IMR-90 (cell line): ENCODE data around the gene DMXL1. TPM values are rescaled to one million over a fixed set of nuclear protein-coding genes. Genes with fewer than 3 reads are reported as not detected.

Source experiments
- ATAC-seq: fragments of 200-7000 bp; cut with Tn5 transposase; 2 replicates; pipeline ENCODE4 v1.9.1; 2020; ENCODE audit warnings: low read depth, mild to moderate bottlenecking, moderate library complexity
- BruUV-seq: library from RNA; stranded (reverse); fragments of 400-500 nt; replicated peaks from 2 replicates; lab custom pipeline; 2021; lab: Mats Ljungman, UMichigan
- CTCF ChIA-PET: fragments of 300-600 bp; formaldehyde crosslinking; extraction: SDS; loops from one replicate; lab custom pipeline; 2021; ENCODE audit warnings: antibody characterized with exemption; lab: Yijun Ruan, JAX
- POLR2A ChIA-PET: fragments of 300-600 bp; sonication (Branson Sonifier 250); formaldehyde crosslinking; loops from one replicate; lab custom pipeline; 2022; ENCODE audit warnings: antibody characterized with exemption; ENCODE audit not compliant: unreplicated experiment; lab: Charles Lee
- DNase-seq: peaks from one replicate; pipeline ENCODE4 v3.0.0; 2013
- H2AFZ ChIP-seq: replicated peaks from 2 replicates; pipeline ENCODE3; 2013; ENCODE audit warnings: low read length, mild to moderate bottlenecking; ENCODE audit not compliant: poor library complexity
- H2AK5ac ChIP-seq: 2 replicates; pipeline ENCODE4 v1.6.1; 2013; ENCODE audit warnings: low read depth, low read length, inconsistent platforms
- H2AK9ac ChIP-seq: replicated peaks from 2 replicates; pipeline ENCODE3; 2013; ENCODE audit warnings: mild to moderate bottlenecking, low read depth, low read length, moderate library complexity; ENCODE audit not compliant: poor library complexity
- H2BK120ac ChIP-seq: 2 replicates; pipeline ENCODE4 v1.6.1; 2013; ENCODE audit warnings: low read depth, low read length, inconsistent platforms
- H2BK15ac ChIP-seq: 3 replicates; pipeline ENCODE4 v1.6.1; 2013; ENCODE audit warnings: low read depth, low read length, inconsistent platforms
- H2BK20ac ChIP-seq: 2 replicates; pipeline ENCODE4 v1.6.1; 2013; ENCODE audit warnings: low read depth, mild to moderate bottlenecking, inconsistent platforms, low read length, moderate library complexity
- H2BK5ac ChIP-seq: 2 replicates; pipeline ENCODE4 v1.6.1; 2013; ENCODE audit warnings: mild to moderate bottlenecking, low read depth, low read length, inconsistent platforms; ENCODE audit not compliant: poor library complexity, severe bottlenecking
- H3K14ac ChIP-seq: replicated peaks from 2 replicates; pipeline ENCODE4 v1.6.1; 2013; ENCODE audit warnings: low read depth, low read length, inconsistent platforms
- H3K18ac ChIP-seq: 2 replicates; pipeline ENCODE4 v1.6.1; 2013; ENCODE audit warnings: low read depth, low read length, control low read depth
- H3K23ac ChIP-seq: 2 replicates; pipeline ENCODE4 v1.6.1; 2013; ENCODE audit warnings: low read depth, low read length, inconsistent platforms
- H3K27ac ChIP-seq: 2 replicates; pipeline ENCODE4 v1.5.1; 2013; ENCODE audit warnings: mild to moderate bottlenecking, control low read depth, low read length; ENCODE audit not compliant: insufficient read depth
- H3K27me3 ChIP-seq: 2 replicates; pipeline ENCODE4 v1.6.1; 2013; ENCODE audit warnings: low read length; ENCODE audit not compliant: control insufficient read depth, insufficient read depth
- H3K36me3 ChIP-seq: 2 replicates; pipeline ENCODE4 v1.6.1; 2013; ENCODE audit warnings: low read length, mixed read lengths; ENCODE audit not compliant: control insufficient read depth, insufficient read depth
- H3K4ac ChIP-seq: 2 replicates; pipeline ENCODE4 v1.6.1; 2013; ENCODE audit warnings: low read depth, low read length, inconsistent platforms
- H3K4me1 ChIP-seq: 2 replicates; pipeline ENCODE4 v1.6.1; 2013; ENCODE audit warnings: low read length, mixed read lengths; ENCODE audit not compliant: control insufficient read depth, insufficient read depth
- H3K4me2 ChIP-seq: 2 replicates; pipeline ENCODE4 v1.6.1; 2013; ENCODE audit warnings: low read depth, mild to moderate bottlenecking, control low read depth, low read length, moderate library complexity
- H3K4me3 ChIP-seq: 2 replicates; pipeline ENCODE4 v1.5.1; 2013; ENCODE audit warnings: low read depth, mild to moderate bottlenecking, control low read depth, low read length, moderate library complexity; ENCODE audit not compliant: insufficient read depth
- H3K56ac ChIP-seq: 2 replicates; pipeline ENCODE4 v1.6.1; 2013; ENCODE audit warnings: low read length, inconsistent platforms; ENCODE audit not compliant: insufficient read depth; ENCODE audit errors: extremely low read depth
- H3K79me1 ChIP-seq, 2 experiments: 2 replicates each; pipeline ENCODE4 v1.6.1; 2013; ENCODE audit warnings: low read length in 2 of 2, inconsistent platforms in 1 of 2, low read depth in 1 of 2
- H3K9ac ChIP-seq: 2 replicates; pipeline ENCODE4 v1.6.1; 2013; ENCODE audit warnings: low read depth, low read length, control low read depth
- H3K9me1 ChIP-seq: 2 replicates; pipeline ENCODE4 v1.6.1; 2013; ENCODE audit warnings: low read length, inconsistent platforms; ENCODE audit not compliant: insufficient read depth
- H3K9me3 ChIP-seq: 2 replicates; pipeline ENCODE4 v1.6.1; 2013; ENCODE audit warnings: low read length; ENCODE audit not compliant: control insufficient read depth, insufficient read depth
- H4K20me1 ChIP-seq: 2 replicates; pipeline ENCODE4 v1.6.1; 2013; ENCODE audit warnings: low read length, inconsistent platforms; ENCODE audit not compliant: insufficient read depth
- H4K5ac ChIP-seq: 2 replicates; pipeline ENCODE4 v1.6.1; 2013; ENCODE audit warnings: mild to moderate bottlenecking, low read depth, low read length, control low read depth
- H4K8ac ChIP-seq, 2 experiments: 2 replicates each; pipeline ENCODE4 v1.6.1; 2013; ENCODE audit warnings: low read depth in 2 of 2, low read length in 2 of 2, control low read depth in 1 of 2, inconsistent platforms in 1 of 2
- H4K91ac ChIP-seq: 2 replicates; pipeline ENCODE4 v1.6.1; 2013; ENCODE audit warnings: low read depth, low read length, inconsistent platforms; ENCODE audit not compliant: insufficient read depth
- BHLHE40 ChIP-seq: fragments of 150-350 bp; IDR thresholded peaks from 2 replicates; pipeline ENCODE4 v1.6.1; 2016; ENCODE audit warnings: mild to moderate bottlenecking, low read depth, low read length
- CEBPB ChIP-seq: IDR thresholded peaks from 2 replicates; pipeline ENCODE4 v1.6.1; 2012; ENCODE audit warnings: low read depth, low read length, improper control_type of control experiment
- CHD1 ChIP-seq: IDR thresholded peaks from 2 replicates; pipeline ENCODE4 v1.6.1; 2012; ENCODE audit warnings: low read depth, low read length, improper control_type of control experiment
- ELK1 ChIP-seq: fragments of 150-350 bp; IDR thresholded peaks from 2 replicates; pipeline ENCODE4 v1.6.1; 2016; ENCODE audit warnings: low read depth, mild to moderate bottlenecking, low read length, moderate library complexity, borderline replicate concordance
- FOS ChIP-seq: fragments of 150-350 bp; IDR thresholded peaks from 2 replicates; pipeline ENCODE4 v1.6.1; 2016; ENCODE audit warnings: low read depth, low read length
- MAFK ChIP-seq: IDR thresholded peaks from 2 replicates; pipeline ENCODE4 v1.6.1; 2012; ENCODE audit warnings: low read depth, low read length, improper control_type of control experiment
- MAZ ChIP-seq: IDR thresholded peaks from 2 replicates; pipeline ENCODE4 v1.6.1; 2012; ENCODE audit warnings: low read depth, mild to moderate bottlenecking, low read length, improper control_type of control experiment, moderate library complexity, borderline replicate concordance
- MXI1 ChIP-seq: IDR thresholded peaks from 2 replicates; pipeline ENCODE4 v1.6.1; 2012; ENCODE audit warnings: low read depth, mild to moderate bottlenecking, low read length, moderate library complexity, borderline replicate concordance
- NFE2L2 ChIP-seq: fragments of 150-350 bp; IDR thresholded peaks from 2 replicates; pipeline ENCODE4 v1.6.1; 2016; ENCODE audit warnings: low read depth, mild to moderate bottlenecking, low read length
- POLR2A ChIP-seq: IDR thresholded peaks from 2 replicates; pipeline ENCODE4 v1.6.1; 2012; ENCODE audit warnings: mild to moderate bottlenecking, low read depth, low read length
- RAD21 ChIP-seq: IDR thresholded peaks from 2 replicates; pipeline ENCODE4 v1.6.1; 2012; ENCODE audit warnings: low read length, improper control_type of control experiment
- RCOR1 ChIP-seq: IDR thresholded peaks from 2 replicates; pipeline ENCODE4 v1.6.1; 2012; ENCODE audit warnings: mild to moderate bottlenecking, low read length, improper control_type of control experiment; ENCODE audit not compliant: insufficient replicate concordance
- RFX5 ChIP-seq: IDR thresholded peaks from 2 replicates; pipeline ENCODE4 v1.8.0; 2012; ENCODE audit warnings: low read depth, mild to moderate bottlenecking, low read length, moderate library complexity
- SMC3 ChIP-seq: fragments of 150-350 bp; IDR thresholded peaks from 2 replicates; pipeline ENCODE4 v1.6.1; 2016; ENCODE audit warnings: low read depth, mild to moderate bottlenecking, antibody characterized with exemption, low read length, moderate library complexity
- WGBS, 2 experiments: methylation state at CpG; one replicate each; pipeline versions ENCODE4 v1.1.5 to v1.1.7; 2013; ENCODE audit warnings: missing lambda C conversion rate in 2 of 2; ENCODE audit not compliant: insufficient read length in 1 of 2; ENCODE audit errors: extremely low coverage in 2 of 2; 5-methylcytosine and 5-hydroxymethylcytosine counted together
- dilution Hi-C: fragments of 300-500 bp; cut with HindIII; formaldehyde crosslinking; loops from one replicate; pipeline ENCODE4 v1.14.3; 2018; ENCODE audit warnings: low sequenced_read_pairs; ENCODE audit not compliant: unreplicated experiment
- in situ Hi-C: fragments of 300-500 bp; cut with MboI; formaldehyde crosslinking; loops from 3 replicates; pipeline ENCODE4 v1.14.3; 2019; ENCODE audit warnings: low sequenced_read_pairs, inconsistent platforms, mixed read lengths
- intact Hi-C: fragments of 100-400 bp; cut with micrococcal nuclease; formaldehyde crosslinking; loops from 2 replicates; pipeline ENCODE4 v1.10.0; 2022
- polyA plus RNA-seq, 3 experiments: library from polyadenylated mRNA; depleted of rRNA; stranded (reverse); fragments of >200 nt; gene quantifications; 2 replicates each; pipeline ENCODE4 v1.2.3, GENCODE V29; 2012; ENCODE audit warnings: low replicate concordance in 1 of 3
- total RNA-seq: library from RNA; depleted of rRNA; stranded (reverse); fragments of >200 nt; gene quantifications from 2 replicates; pipeline ENCODE4 v1.2.3, GENCODE V29; 2012
- TF ChIP-seq, protein P1 (sequence below): fragments of 150-350 bp; IDR thresholded peaks from 2 replicates; pipeline ENCODE4 v1.6.1; 2017; ENCODE audit warnings: mild to moderate bottlenecking, antibody characterized with exemption, low read length, low read depth
- TF ChIP-seq, protein P2 (sequence below): conservative IDR thresholded peaks from 2 replicates; pipeline ENCODE4 v1.5.1; 2012; ENCODE audit warnings: mild to moderate bottlenecking, low read depth, low read length, improper control_type of control experiment

The DMXL1 gene
- total and polyA plus RNA-seq, 2 of the 4 experiments (the other 2 are of a cell fraction) = 8.1 to 21.5 TPM

DNA sequence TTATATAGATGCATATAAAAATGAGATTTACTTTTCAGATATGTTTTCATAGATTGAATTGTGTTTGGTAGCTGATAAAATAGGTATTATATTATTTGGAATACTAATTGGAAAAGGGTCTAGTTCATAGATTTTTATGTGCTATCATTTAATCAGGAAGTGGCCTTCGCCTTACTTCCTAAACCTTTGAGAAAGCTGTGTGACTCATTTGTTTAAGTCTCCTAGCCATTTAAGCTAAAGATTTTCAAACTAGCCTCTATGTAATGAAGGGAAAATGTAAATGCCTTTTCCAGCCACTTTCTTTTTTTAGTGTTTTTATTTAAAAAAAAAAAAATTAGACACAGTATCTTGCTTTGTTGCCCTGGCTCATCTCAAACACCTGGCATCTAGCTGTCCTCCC, 97.5 kb downstream of the DMXL1 start:
- POLR2A ChIA-PET = no interaction called here
- CTCF ChIA-PET = interaction anchor here (0.6 kb wide), 1 partner anchor 94 kb away, joined by 3 read pairs; no protein-coding TSS in a partner anchor
- no peak overlapping the region for H3K4me2 ChIP-seq

More for the DNA sequence above, 97.5 kb downstream of the DMXL1 start:
- dilution Hi-C loops (no loop called here), intact Hi-C loops (loop anchor here (5.0 kb wide), 1 partner anchor 39 kb away; no protein-coding TSS in a partner anchor), in situ Hi-C loops (no loop called here)
- H4K5ac ChIP-seq = no peak overlapping the region
- no peak overlapping the region for H3K4me3 ChIP-seq
- H2AFZ ChIP-seq = no peak overlapping the region
- H3K4ac ChIP-seq = peak overlapping the region; percentile 10; the same call in 1 of the 2 replicates
- H3K27ac ChIP-seq = peak overlapping the region; percentile 25; the same call in 1 of the 2 replicates
- no peaks in the 10 kb centered on the region for H3K9me1 ChIP-seq
- no peaks in the 10 kb centered on the region for H3K9me3 ChIP-seq
- H4K8ac ChIP-seq = no peak overlapping the region; a peak in 1 of 4 replicates
- no peak for TF ChIP-seq ELK1
- TF ChIP-seq NFE2L2 = no peak
- TF ChIP-seq BHLHE40 = no peak
- TF ChIP-seq CEBPB = no peak
- no peak for TF ChIP-seq CHD1
- no peak for TF ChIP-seq SMC3
- no peak for TF ChIP-seq RFX5
- no peak for TF ChIP-seq RAD21
- no peak for TF ChIP-seq RCOR1
- TF ChIP-seq, protein P1, sequence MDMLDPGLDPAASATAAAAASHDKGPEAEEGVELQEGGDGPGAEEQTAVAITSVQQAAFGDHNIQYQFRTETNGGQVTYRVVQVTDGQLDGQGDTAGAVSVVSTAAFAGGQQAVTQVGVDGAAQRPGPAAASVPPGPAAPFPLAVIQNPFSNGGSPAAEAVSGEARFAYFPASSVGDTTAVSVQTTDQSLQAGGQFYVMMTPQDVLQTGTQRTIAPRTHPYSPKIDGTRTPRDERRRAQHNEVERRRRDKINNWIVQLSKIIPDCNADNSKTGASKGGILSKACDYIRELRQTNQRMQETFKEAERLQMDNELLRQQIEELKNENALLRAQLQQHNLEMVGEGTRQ = no peak
- TF ChIP-seq MXI1 = no peak
- TF ChIP-seq POLR2A = no peak
- TF ChIP-seq, protein P2, sequence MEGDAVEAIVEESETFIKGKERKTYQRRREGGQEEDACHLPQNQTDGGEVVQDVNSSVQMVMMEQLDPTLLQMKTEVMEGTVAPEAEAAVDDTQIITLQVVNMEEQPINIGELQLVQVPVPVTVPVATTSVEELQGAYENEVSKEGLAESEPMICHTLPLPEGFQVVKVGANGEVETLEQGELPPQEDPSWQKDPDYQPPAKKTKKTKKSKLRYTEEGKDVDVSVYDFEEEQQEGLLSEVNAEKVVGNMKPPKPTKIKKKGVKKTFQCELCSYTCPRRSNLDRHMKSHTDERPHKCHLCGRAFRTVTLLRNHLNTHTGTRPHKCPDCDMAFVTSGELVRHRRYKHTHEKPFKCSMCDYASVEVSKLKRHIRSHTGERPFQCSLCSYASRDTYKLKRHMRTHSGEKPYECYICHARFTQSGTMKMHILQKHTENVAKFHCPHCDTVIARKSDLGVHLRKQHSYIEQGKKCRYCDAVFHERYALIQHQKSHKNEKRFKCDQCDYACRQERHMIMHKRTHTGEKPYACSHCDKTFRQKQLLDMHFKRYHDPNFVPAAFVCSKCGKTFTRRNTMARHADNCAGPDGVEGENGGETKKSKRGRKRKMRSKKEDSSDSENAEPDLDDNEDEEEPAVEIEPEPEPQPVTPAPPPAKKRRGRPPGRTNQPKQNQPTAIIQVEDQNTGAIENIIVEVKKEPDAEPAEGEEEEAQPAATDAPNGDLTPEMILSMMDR = no peak
- TF ChIP-seq MAZ = no peak
- no peak for TF ChIP-seq MAFK
- TF ChIP-seq FOS = no peak
- H4K20me1 ChIP-seq = no peaks in the 10 kb centered on the region
- no peak overlapping the region for H3K18ac ChIP-seq
- no peak overlapping the region for H3K23ac ChIP-seq
- H2BK15ac ChIP-seq = no peak overlapping the region
- no peak overlapping the region for H3K9ac ChIP-seq
- WGBS, 2 experiments = no CpG with 5 or more reads among the region's 1 CpG
- DNase-seq (peak; percentile 51), ATAC-seq (peak; percentile 27; the same call in 1 of the 2 replicates)
- no peaks in the 10 kb centered on the region; a peak in 1 of 4 replicates for H3K79me1 ChIP-seq
- H3K36me3 ChIP-seq = no peaks in the 10 kb centered on the region
- H2AK5ac ChIP-seq = no peak overlapping the region
- H2AK9ac ChIP-seq = no peak overlapping the region
- H3K56ac ChIP-seq = no peak overlapping the region
- H2BK5ac ChIP-seq = no peak overlapping the region
- no peak overlapping the region for H2BK120ac ChIP-seq
- H3K14ac ChIP-seq = 0 out of 2 replicates have a peak overlapping the region, but pooled peaks have one; percentile 37
- no peak overlapping the region for H2BK20ac ChIP-seq
- BruUV-seq = no TSS peak
- H3K27me3 ChIP-seq = no peaks in the 10 kb centered on the region
- peaks cover 3% of the 10 kb centered on the region; the same call in 1 of the 2 replicates for H3K4me1 ChIP-seq
- H4K91ac ChIP-seq = no peak overlapping the region
